Neural cell (in vitro differentiated cells): ENCODE measurements around the gene BCL2L11. TPM values are rescaled to one million over a fixed set of nuclear protein-coding genes. Genes with fewer than 3 reads are reported as not detected.

Experiments
- H2AFZ ChIP-seq: fragments of 200-600, 300-800 bp; sonication (generic), shearing (Covaris generic); 2 replicates; pipeline ENCODE4 v1.6.0; 2014; ENCODE audit warnings: low read depth, mild to moderate bottlenecking, antibody characterized with exemption, low read length, moderate library complexity
- H3F3A ChIP-seq: fragments of 200-600 bp; shearing (Covaris generic); 2 replicates; pipeline ENCODE4 v1.6.1; 2016; ENCODE audit warnings: mild to moderate bottlenecking, moderate library complexity, mixed read lengths, antibody characterized with exemption, low read length; ENCODE audit not compliant: insufficient read depth, poor library complexity, severe bottlenecking
- H3K27ac ChIP-seq: fragments of 200-600, 300-800 bp; sonication (generic), shearing (Covaris generic); 2 replicates; pipeline ENCODE4 v1.5.1; 2014; ENCODE audit warnings: mild to moderate bottlenecking, low read length, moderate library complexity
- H3K27me3 ChIP-seq: fragments of 300-800, 200-600 bp; sonication (generic), shearing (Covaris generic); 2 replicates; pipeline ENCODE4 v1.6.0; 2014; ENCODE audit warnings: mild to moderate bottlenecking, low read depth, low read length, moderate library complexity; ENCODE audit not compliant: insufficient read depth
- H3K36me3 ChIP-seq: fragments of 300-800, 200-600 bp; sonication (generic), shearing (Covaris generic); 2 replicates; pipeline ENCODE4 v1.5.1; 2014; ENCODE audit warnings: mild to moderate bottlenecking, antibody characterized with exemption, low read length, moderate library complexity; ENCODE audit not compliant: insufficient read depth
- H3K4me2 ChIP-seq: fragments of 300-800, 200-600 bp; sonication (generic), shearing (Covaris generic); 2 replicates; pipeline ENCODE4 v1.6.0; 2014; ENCODE audit warnings: mild to moderate bottlenecking, low read length
- H3K4me3 ChIP-seq: fragments of 300-800, 200-600 bp; sonication (generic), shearing (Covaris generic); 2 replicates; pipeline ENCODE4 v1.5.1; 2014; ENCODE audit warnings: mild to moderate bottlenecking, low read length, moderate library complexity
- H3K79me2 ChIP-seq: fragments of 200-600 bp; shearing (Covaris generic); replicated peaks from 2 replicates; pipeline ENCODE4 v1.6.0; 2014; ENCODE audit warnings: mild to moderate bottlenecking, low read length, moderate library complexity; ENCODE audit not compliant: insufficient read depth
- H3K9ac ChIP-seq: fragments of 300-800, 200-600 bp; sonication (generic), shearing (Covaris generic); 2 replicates; pipeline ENCODE4 v1.6.1; 2016; ENCODE audit warnings: mild to moderate bottlenecking, low read length, mixed read lengths
- H3K9me2 ChIP-seq: fragments of 200-600 bp; shearing (Covaris generic); 2 replicates; pipeline ENCODE4 v1.6.1; 2016; ENCODE audit warnings: mild to moderate bottlenecking, low read length, mixed read lengths; ENCODE audit not compliant: insufficient read depth
- H3K9me3 ChIP-seq: fragments of 200-600, 300-800 bp; sonication (generic), shearing (Covaris generic); 2 replicates; pipeline ENCODE4 v1.6.1; 2016; ENCODE audit warnings: mild to moderate bottlenecking, mixed run types, low read length, moderate library complexity, mixed read lengths
- H4K20me1 ChIP-seq: fragments of 200-600 bp; shearing (Covaris generic); 2 replicates; pipeline ENCODE4 v1.6.1; 2016; ENCODE audit warnings: mild to moderate bottlenecking, mixed run types; ENCODE audit not compliant: insufficient read depth
- EP300 ChIP-seq: fragments of 450-650 bp; conservative IDR thresholded peaks from 2 replicates; pipeline ENCODE4 v1.6.1; 2014; ENCODE audit warnings: antibody characterized with exemption, mild to moderate bottlenecking, moderate library complexity; ENCODE audit not compliant: poor library complexity, severe bottlenecking
- EZH2 ChIP-seq: fragments of 200-600, 300-800 bp; shearing (Covaris generic), sonication (generic); IDR thresholded peaks from 2 replicates; pipeline ENCODE4 v1.6.1; 2014; ENCODE audit warnings: antibody characterized with exemption, low read length, borderline replicate concordance, mild to moderate bottlenecking; ENCODE audit not compliant: insufficient read depth, poor library complexity, severe bottlenecking
- MXI1 ChIP-seq: fragments of 450-650 bp; conservative IDR thresholded peaks from 2 replicates; pipeline ENCODE4 v1.6.1; 2014; ENCODE audit warnings: antibody characterized with exemption, mild to moderate bottlenecking; ENCODE audit not compliant: poor library complexity, severe bottlenecking
- POLR2AphosphoS5 ChIP-seq: IDR thresholded peaks from 2 replicates; pipeline ENCODE4 v1.6.1; 2012
- RAD21 ChIP-seq: fragments of 450-650 bp; conservative IDR thresholded peaks from 2 replicates; pipeline ENCODE4 v1.6.1; 2014; ENCODE audit warnings: antibody characterized with exemption, mild to moderate bottlenecking, moderate library complexity
- SMC3 ChIP-seq: fragments of 450-650 bp; conservative IDR thresholded peaks from 2 replicates; pipeline ENCODE4 v1.6.1; 2014; ENCODE audit warnings: antibody characterized with exemption, mild to moderate bottlenecking, moderate library complexity; ENCODE audit not compliant: poor library complexity
- TAF1 ChIP-seq: IDR thresholded peaks from 2 replicates; pipeline ENCODE4 v1.6.1; 2012; ENCODE audit warnings: low read depth
- polyA plus RNA-seq: library from polyadenylated mRNA; depleted of rRNA; stranded (reverse); fragments of >200 nt; gene quantifications from 2 replicates; pipeline ENCODE4 v1.2.3, GENCODE V29; 2014
- TF ChIP-seq, protein P1 (sequence below): IDR thresholded peaks from 2 replicates; pipeline ENCODE4 v1.6.1; 2012; ENCODE audit warnings: borderline replicate concordance
- TF ChIP-seq, protein P2 (sequence below): fragments of 450-650 bp; IDR thresholded peaks from 2 replicates; pipeline ENCODE4 v1.5.1; 2014; ENCODE audit warnings: antibody characterized with exemption, mild to moderate bottlenecking, moderate library complexity; ENCODE audit not compliant: poor library complexity, severe bottlenecking

The BCL2L11 gene
- polyA plus RNA-seq, 1 donor from 2014 or later: 2.6 TPM

DNA sequence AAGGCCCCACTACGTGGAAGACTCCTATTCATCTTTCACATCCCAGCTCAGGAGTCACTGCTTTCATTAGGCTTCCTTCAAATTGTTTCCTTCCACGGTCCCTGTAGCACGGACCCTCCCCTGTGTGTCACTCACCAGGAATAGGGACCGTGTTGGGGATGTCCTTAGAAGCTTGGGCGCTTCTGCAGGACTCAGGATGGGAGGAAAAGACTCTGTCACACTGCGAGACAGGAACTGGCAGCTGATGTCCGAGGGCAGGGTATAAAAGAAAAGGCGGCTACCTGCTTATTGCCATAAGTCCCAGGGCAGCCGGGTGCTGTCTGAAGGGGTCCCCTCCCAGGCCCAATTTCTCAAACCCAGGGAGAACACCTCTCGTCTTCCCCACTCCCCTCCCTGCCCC is 79.1 kb downstream of the BCL2L11 start:
- H3K27me3 ChIP-seq: no peaks in the 10 kb centered on the region
- no peak overlapping the region for H3K4me2 ChIP-seq
- H4K20me1 ChIP-seq: no peaks in the 10 kb centered on the region

DNA sequence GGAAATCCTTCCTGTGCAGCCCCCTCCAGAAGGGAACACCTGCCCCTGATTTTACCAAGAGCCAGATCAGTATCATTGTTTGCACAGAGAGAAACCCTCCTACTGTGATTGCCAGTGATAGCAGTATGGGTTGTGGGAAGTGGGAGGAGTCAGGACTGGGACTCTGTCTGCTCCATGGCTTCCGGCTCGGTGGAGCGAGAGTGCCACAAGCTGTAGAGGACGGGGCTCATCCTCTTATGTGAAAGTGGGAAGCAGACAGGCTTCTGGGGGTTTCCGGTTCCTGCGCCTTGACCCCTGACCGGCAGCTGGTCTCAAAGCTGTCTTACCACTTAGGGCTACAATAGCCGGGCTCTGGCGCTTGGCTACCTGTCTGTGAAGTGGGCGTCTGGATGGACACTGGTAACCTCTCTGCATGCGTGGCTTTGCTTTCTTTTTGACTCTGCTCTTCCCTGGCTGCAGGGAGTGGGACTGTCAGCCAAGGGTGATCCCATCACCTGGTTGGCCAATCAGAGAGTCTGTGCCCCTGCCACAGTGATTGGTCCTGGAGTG is 79.7 kb downstream of the BCL2L11 start:
- Histone ChIP-seq H2AFZ (no peak overlapping the region), H3K27me3 (no peaks in the 10 kb centered on the region), H3K36me3 (no peaks in the 10 kb centered on the region), H3K4me2 (no peak overlapping the region), H3F3A (no peaks in the 10 kb centered on the region), H3K79me2 (no peaks in the 10 kb centered on the region), H3K9me3 (no peaks in the 10 kb centered on the region), H3K9me2 (no peaks in the 10 kb centered on the region), H3K9ac (no peak overlapping the region), H3K4me3 (no peak overlapping the region), H3K27ac (no peak overlapping the region), H4K20me1 (no peaks in the 10 kb centered on the region)
- no peak for TF ChIP-seq TAF1
- TF ChIP-seq, protein P1, sequence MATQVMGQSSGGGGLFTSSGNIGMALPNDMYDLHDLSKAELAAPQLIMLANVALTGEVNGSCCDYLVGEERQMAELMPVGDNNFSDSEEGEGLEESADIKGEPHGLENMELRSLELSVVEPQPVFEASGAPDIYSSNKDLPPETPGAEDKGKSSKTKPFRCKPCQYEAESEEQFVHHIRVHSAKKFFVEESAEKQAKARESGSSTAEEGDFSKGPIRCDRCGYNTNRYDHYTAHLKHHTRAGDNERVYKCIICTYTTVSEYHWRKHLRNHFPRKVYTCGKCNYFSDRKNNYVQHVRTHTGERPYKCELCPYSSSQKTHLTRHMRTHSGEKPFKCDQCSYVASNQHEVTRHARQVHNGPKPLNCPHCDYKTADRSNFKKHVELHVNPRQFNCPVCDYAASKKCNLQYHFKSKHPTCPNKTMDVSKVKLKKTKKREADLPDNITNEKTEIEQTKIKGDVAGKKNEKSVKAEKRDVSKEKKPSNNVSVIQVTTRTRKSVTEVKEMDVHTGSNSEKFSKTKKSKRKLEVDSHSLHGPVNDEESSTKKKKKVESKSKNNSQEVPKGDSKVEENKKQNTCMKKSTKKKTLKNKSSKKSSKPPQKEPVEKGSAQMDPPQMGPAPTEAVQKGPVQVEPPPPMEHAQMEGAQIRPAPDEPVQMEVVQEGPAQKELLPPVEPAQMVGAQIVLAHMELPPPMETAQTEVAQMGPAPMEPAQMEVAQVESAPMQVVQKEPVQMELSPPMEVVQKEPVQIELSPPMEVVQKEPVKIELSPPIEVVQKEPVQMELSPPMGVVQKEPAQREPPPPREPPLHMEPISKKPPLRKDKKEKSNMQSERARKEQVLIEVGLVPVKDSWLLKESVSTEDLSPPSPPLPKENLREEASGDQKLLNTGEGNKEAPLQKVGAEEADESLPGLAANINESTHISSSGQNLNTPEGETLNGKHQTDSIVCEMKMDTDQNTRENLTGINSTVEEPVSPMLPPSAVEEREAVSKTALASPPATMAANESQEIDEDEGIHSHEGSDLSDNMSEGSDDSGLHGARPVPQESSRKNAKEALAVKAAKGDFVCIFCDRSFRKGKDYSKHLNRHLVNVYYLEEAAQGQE: no peak
- TF ChIP-seq SMC3: no peak
- TF ChIP-seq EP300: no peak
- no peak for TF ChIP-seq MXI1
- no peak for TF ChIP-seq RAD21
- no peak for TF ChIP-seq POLR2AphosphoS5
- no peak for TF ChIP-seq EZH2
- TF ChIP-seq, protein P2, sequence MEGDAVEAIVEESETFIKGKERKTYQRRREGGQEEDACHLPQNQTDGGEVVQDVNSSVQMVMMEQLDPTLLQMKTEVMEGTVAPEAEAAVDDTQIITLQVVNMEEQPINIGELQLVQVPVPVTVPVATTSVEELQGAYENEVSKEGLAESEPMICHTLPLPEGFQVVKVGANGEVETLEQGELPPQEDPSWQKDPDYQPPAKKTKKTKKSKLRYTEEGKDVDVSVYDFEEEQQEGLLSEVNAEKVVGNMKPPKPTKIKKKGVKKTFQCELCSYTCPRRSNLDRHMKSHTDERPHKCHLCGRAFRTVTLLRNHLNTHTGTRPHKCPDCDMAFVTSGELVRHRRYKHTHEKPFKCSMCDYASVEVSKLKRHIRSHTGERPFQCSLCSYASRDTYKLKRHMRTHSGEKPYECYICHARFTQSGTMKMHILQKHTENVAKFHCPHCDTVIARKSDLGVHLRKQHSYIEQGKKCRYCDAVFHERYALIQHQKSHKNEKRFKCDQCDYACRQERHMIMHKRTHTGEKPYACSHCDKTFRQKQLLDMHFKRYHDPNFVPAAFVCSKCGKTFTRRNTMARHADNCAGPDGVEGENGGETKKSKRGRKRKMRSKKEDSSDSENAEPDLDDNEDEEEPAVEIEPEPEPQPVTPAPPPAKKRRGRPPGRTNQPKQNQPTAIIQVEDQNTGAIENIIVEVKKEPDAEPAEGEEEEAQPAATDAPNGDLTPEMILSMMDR: no peak

More for the DNA sequence above, 79.1 kb downstream of the BCL2L11 start:
- Histone ChIP-seq H3K9me3 (no peaks in the 10 kb centered on the region), H3F3A (no peaks in the 10 kb centered on the region), H3K36me3 (no peaks in the 10 kb centered on the region), H3K4me3 (no peak overlapping the region), H3K9me2 (no peaks in the 10 kb centered on the region), H3K79me2 (no peaks in the 10 kb centered on the region), H3K27ac (no peak overlapping the region), H3K9ac (no peak overlapping the region), H2AFZ (no peak overlapping the region)
- TF ChIP-seq MXI1: no peak
- TF ChIP-seq, protein P2: no peak
- no peak for TF ChIP-seq TAF1
- TF ChIP-seq RAD21: no peak
- TF ChIP-seq EP300: no peak
- TF ChIP-seq EZH2: no peak
- no peak for TF ChIP-seq POLR2AphosphoS5
- no peak for TF ChIP-seq SMC3
- TF ChIP-seq, protein P1: no peak
